ENCODE measurements around the gene OSBPL7. TPM values are rescaled to one million over a fixed set of nuclear protein-coding genes. Genes with fewer than 3 reads are reported as not detected.

OSBPL7 gene
- total and polyA plus RNA-seq, 2 donors (not counting 1 experiment from before 2014, with no cell fraction given), result 51.0 to 61.3 TPM

GRCh38 chr17:47781397-47781796, 40.2 kb downstream of the OSBPL7 start:
- H3K79me2 ChIP-seq (ENCODE audit: control insufficient read depth, insufficient read depth, low read length), result no peaks in the 10 kb centered on the region
- Mint-ChIP-seq H3K9me3 (ENCODE audit: insufficient read depth) (no peaks in the 10 kb centered on the region), H3K4me3 (no peak overlapping the region), H3K27ac (no peak overlapping the region), H3K27me3 (peaks cover 68% of the 10 kb centered on the region), H3K4me1 (no peaks in the 10 kb centered on the region)
- H3K4me2 ChIP-seq (replicated peaks; ENCODE audit: low read depth, low read length, poor library complexity, severe bottlenecking), result no peak overlapping the region
- no peaks in the 10 kb centered on the region for H4K20me1 ChIP-seq (ENCODE audit: control insufficient read depth, insufficient read depth, low read length, poor library complexity, severe bottlenecking)
- no peak overlapping the region for H3K9ac ChIP-seq (ENCODE audit: low read length)
- TF ChIP-seq, protein P1, sequence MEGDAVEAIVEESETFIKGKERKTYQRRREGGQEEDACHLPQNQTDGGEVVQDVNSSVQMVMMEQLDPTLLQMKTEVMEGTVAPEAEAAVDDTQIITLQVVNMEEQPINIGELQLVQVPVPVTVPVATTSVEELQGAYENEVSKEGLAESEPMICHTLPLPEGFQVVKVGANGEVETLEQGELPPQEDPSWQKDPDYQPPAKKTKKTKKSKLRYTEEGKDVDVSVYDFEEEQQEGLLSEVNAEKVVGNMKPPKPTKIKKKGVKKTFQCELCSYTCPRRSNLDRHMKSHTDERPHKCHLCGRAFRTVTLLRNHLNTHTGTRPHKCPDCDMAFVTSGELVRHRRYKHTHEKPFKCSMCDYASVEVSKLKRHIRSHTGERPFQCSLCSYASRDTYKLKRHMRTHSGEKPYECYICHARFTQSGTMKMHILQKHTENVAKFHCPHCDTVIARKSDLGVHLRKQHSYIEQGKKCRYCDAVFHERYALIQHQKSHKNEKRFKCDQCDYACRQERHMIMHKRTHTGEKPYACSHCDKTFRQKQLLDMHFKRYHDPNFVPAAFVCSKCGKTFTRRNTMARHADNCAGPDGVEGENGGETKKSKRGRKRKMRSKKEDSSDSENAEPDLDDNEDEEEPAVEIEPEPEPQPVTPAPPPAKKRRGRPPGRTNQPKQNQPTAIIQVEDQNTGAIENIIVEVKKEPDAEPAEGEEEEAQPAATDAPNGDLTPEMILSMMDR (IDR thresholded peaks at IDR 0.05), result no peak
- no peak for TF ChIP-seq EZH2 (IDR thresholded peaks at IDR 0.05; ENCODE audit: borderline replicate concordance, insufficient read depth, low read depth, low read length, poor library complexity, severe bottlenecking)
- DNase-seq (no peak), ATAC-seq (ENCODE audit: low read depth) (no peak)
- intact Hi-C loops (cut with micrococcal nuclease), result no loop called here
- no peak overlapping the region for H3K27ac ChIP-seq (ENCODE audit: low read length in 2 of 2)
- WGBS (ENCODE audit: insufficient coverage), result no CpG with 5 or more reads among the region's 5 CpGs
- H3K36me3 ChIP-seq (replicated peaks in 1 of 2; ENCODE audit: control extremely low read depth in 1 of 2, control insufficient read depth in 1 of 2, extremely low read depth in 1 of 2, insufficient read depth in 2 of 2, low read length in 1 of 2), result no peaks in the 10 kb centered on the region
- H3K27me3 ChIP-seq (replicated peaks in 1 of 4; ENCODE audit: control extremely low read depth in 1 of 4, control insufficient read depth in 3 of 4, insufficient read depth in 4 of 4, low read length in 3 of 4), result peaks cover 0 to 31% (median 11%) of the 10 kb centered on the region in 4 experiments
- no peak overlapping the region for H3K4me3 ChIP-seq (ENCODE audit: control extremely low read depth in 1 of 5, extremely low read depth in 1 of 5, insufficient read depth in 1 of 5, low read depth in 2 of 5, low read length in 4 of 5)
- POLR2A ChIA-PET, result no interaction called here
- CTCF ChIA-PET, result interaction anchor here (0.7 to 1.5 kb wide), 2 partner anchors 20 to 47 kb away, joined by 3 read pairs; no protein-coding TSS in a partner anchor
- H3K9me3 ChIP-seq (ENCODE audit: control extremely low read depth in 1 of 3, control insufficient read depth in 2 of 3, insufficient read depth in 1 of 3, low read length in 2 of 3), result no peaks in the 10 kb centered on the region
- H2AFZ ChIP-seq (ENCODE audit: insufficient read depth, low read depth, low read length, poor library complexity, severe bottlenecking), result no peak overlapping the region
- no peaks in the 10 kb centered on the region for H3K4me1 ChIP-seq (ENCODE audit: control insufficient read depth in 2 of 2, insufficient read depth in 2 of 2, low read length in 2 of 2)

GRCh38 chr17:47778184-47778635, 43.4 kb downstream of the OSBPL7 start:
- DNase-seq, result no peak
- Histone ChIP-seq H3K4me2 (replicated peaks; ENCODE audit: low read depth, low read length, poor library complexity, severe bottlenecking) (no peak overlapping the region), H3K79me2 (ENCODE audit: control insufficient read depth, insufficient read depth, low read length) (no peaks in the 10 kb centered on the region), H2AFZ (ENCODE audit: insufficient read depth, low read depth, low read length, poor library complexity, severe bottlenecking) (no peak overlapping the region), H3K27ac (ENCODE audit: low read length in 2 of 2) (no peak overlapping the region), H3K4me1 (ENCODE audit: control insufficient read depth in 2 of 2, insufficient read depth in 2 of 2, low read length in 2 of 2) (no peaks in the 10 kb centered on the region), H3K9me3 (ENCODE audit: control extremely low read depth in 1 of 3, control insufficient read depth in 2 of 3, insufficient read depth in 1 of 3, low read length in 2 of 3) (peaks cover 0 to under 1% (median 0%) of the 10 kb centered on the region in 3 donors), H3K9ac (ENCODE audit: low read length) (no peak overlapping the region), H3K27me3 (replicated peaks in 1 of 4; ENCODE audit: control extremely low read depth in 1 of 4, control insufficient read depth in 3 of 4, insufficient read depth in 4 of 4, low read length in 3 of 4) (peaks cover 0 to 41% (median 25%) of the 10 kb centered on the region in 4 experiments), H4K20me1 (ENCODE audit: control insufficient read depth, insufficient read depth, low read length, poor library complexity, severe bottlenecking) (no peaks in the 10 kb centered on the region), H3K4me3 (ENCODE audit: control extremely low read depth in 1 of 5, extremely low read depth in 1 of 5, insufficient read depth in 1 of 5, low read depth in 2 of 5, low read length in 4 of 5) (no peak overlapping the region), H3K36me3 (replicated peaks in 1 of 2; ENCODE audit: control extremely low read depth in 1 of 2, control insufficient read depth in 1 of 2, extremely low read depth in 1 of 2, insufficient read depth in 2 of 2, low read length in 1 of 2) (no peaks in the 10 kb centered on the region)
- ATAC-seq (ENCODE audit: low read depth), result no peak
- TF ChIP-seq, protein P1 (IDR thresholded peaks at IDR 0.05), result no peak
- no peak for TF ChIP-seq EZH2 (IDR thresholded peaks at IDR 0.05; ENCODE audit: borderline replicate concordance, insufficient read depth, low read depth, low read length, poor library complexity, severe bottlenecking)
- Mint-ChIP-seq H3K9me3 (ENCODE audit: insufficient read depth) (no peaks in the 10 kb centered on the region), H3K4me3 (no peak overlapping the region), H3K27ac (no peak overlapping the region), H3K27me3 (peaks cover 66% of the 10 kb centered on the region), H3K4me1 (no peaks in the 10 kb centered on the region)
- ChIA-PET CTCF (no interaction called here), POLR2A (interaction anchor here (0.7 kb wide), 1 partner anchor 122 kb away, joined by 4 read pairs; no protein-coding TSS in a partner anchor)
- intact Hi-C loops (cut with micrococcal nuclease), result no loop called here
- WGBS (ENCODE audit: insufficient coverage), result 35% methylated on average over 44 of the region's 45 CpGs
